OCI-LY1 (cell line): ENCODE results near the gene STAP1.

Experiments
- H2AFZ ChIP-seq: fragments of 200-600 bp; sonication (generic), shearing (Covaris generic); 2 replicates; pipeline ENCODE4 v1.6.0; 2014; ENCODE audit warnings: antibody characterized with exemption, mild to moderate bottlenecking, low read length
- H3F3A ChIP-seq: fragments of 200-600 bp; sonication (generic), shearing (Covaris generic); 2 replicates; pipeline ENCODE4 v1.6.0; 2014; ENCODE audit warnings: mild to moderate bottlenecking, antibody characterized with exemption, low read length, moderate library complexity; ENCODE audit not compliant: insufficient read depth
- H3K27ac ChIP-seq: fragments of 200-600 bp; sonication (generic); 2 replicates; pipeline ENCODE4 v1.5.1; 2014; ENCODE audit warnings: low read length, mixed run types, mild to moderate bottlenecking, low read depth; ENCODE audit not compliant: poor library complexity, severe bottlenecking
- H3K27me3 ChIP-seq: fragments of 200-600 bp; sonication (generic); 2 replicates; pipeline ENCODE4 v1.6.0; 2014; ENCODE audit warnings: antibody characterized with exemption, mild to moderate bottlenecking, low read length, moderate library complexity; ENCODE audit not compliant: insufficient read depth
- H3K36me3 ChIP-seq: fragments of 200-600 bp; sonication (generic); 2 replicates; pipeline ENCODE4 v1.6.1; 2014; ENCODE audit warnings: mild to moderate bottlenecking, antibody characterized with exemption, low read length, moderate library complexity, mixed read lengths; ENCODE audit not compliant: insufficient read depth
- H3K4me1 ChIP-seq: fragments of 200-600 bp; sonication (generic); 2 replicates; pipeline ENCODE4 v1.5.1; 2014; ENCODE audit warnings: mild to moderate bottlenecking, low read length, moderate library complexity; ENCODE audit not compliant: insufficient read depth, severe bottlenecking
- H3K4me2 ChIP-seq: fragments of 200-600 bp; sonication (generic), shearing (Covaris generic); 2 replicates; pipeline ENCODE4 v1.6.1; 2014; ENCODE audit warnings: low read length
- H3K4me3 ChIP-seq: fragments of 200-600 bp; sonication (generic); 2 replicates; pipeline ENCODE4 v1.5.1; 2014; ENCODE audit warnings: low read length, low read depth, mild to moderate bottlenecking, mixed read lengths; ENCODE audit not compliant: poor library complexity, severe bottlenecking
- H3K79me2 ChIP-seq: fragments of 200-600 bp; shearing (Covaris generic); 2 replicates; pipeline ENCODE4 v1.6.1; 2016; ENCODE audit warnings: mixed run types, low read length, mixed read lengths; ENCODE audit not compliant: insufficient read depth
- H3K9ac ChIP-seq: fragments of 200-600 bp; sonication (generic), shearing (Covaris generic); 2 replicates; pipeline ENCODE4 v1.6.1; 2014; ENCODE audit warnings: mild to moderate bottlenecking, low read length, mixed read lengths
- H3K9me2 ChIP-seq: fragments of 200-600 bp; sonication (generic), shearing (Covaris generic); 2 replicates; pipeline ENCODE4 v1.6.1; 2014; ENCODE audit warnings: low read depth, mild to moderate bottlenecking, low read length, mixed read lengths
- H3K9me3 ChIP-seq: fragments of 200-600 bp; shearing (Covaris generic); 2 replicates; pipeline ENCODE4 v1.6.1; 2014; ENCODE audit warnings: low read length, mixed read lengths
- H4K20me1 ChIP-seq: fragments of 200-600 bp; sonication (generic), shearing (Covaris generic); 2 replicates; pipeline ENCODE4 v1.6.0; 2016; ENCODE audit warnings: mild to moderate bottlenecking, low read length; ENCODE audit not compliant: insufficient read depth
- EZH2 ChIP-seq: fragments of 200-600 bp; sonication (generic), shearing (Covaris generic); IDR thresholded peaks from 2 replicates; pipeline ENCODE4 v1.8.0; 2017; ENCODE audit warnings: borderline replicate concordance, mixed run types, mild to moderate bottlenecking, antibody characterized with exemption, low read length, moderate library complexity, mixed read lengths
- TF ChIP-seq, protein P1 (sequence below): fragments of 200-600 bp; sonication (generic), shearing (Covaris generic); IDR thresholded peaks from 2 replicates; pipeline ENCODE4 v1.5.1; 2017; ENCODE audit warnings: mild to moderate bottlenecking, antibody characterized with exemption, low read length, moderate library complexity, mixed read lengths

Gene STAP1

DNA sequence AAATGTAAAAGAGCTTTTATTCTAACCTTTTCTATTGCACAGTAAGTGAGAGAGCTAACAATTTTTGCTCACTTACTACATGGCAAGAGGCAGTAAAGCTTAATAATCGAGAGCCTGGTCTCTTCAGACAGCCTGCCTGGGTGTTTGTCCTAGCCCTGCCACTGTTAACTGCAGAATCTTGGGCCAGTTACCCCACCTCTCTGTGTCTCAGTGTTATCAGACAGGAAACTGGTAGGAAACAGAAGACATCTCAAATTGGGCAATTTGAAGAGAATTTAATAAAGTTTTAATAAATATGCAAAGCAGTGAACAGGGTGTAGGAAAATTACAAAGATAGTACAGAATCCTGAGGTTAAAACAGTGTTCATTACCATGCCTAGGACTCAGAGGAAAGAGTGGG lies 13.4 kb downstream of the STAP1 start:
- Histone ChIP-seq H3K9ac (no peak overlapping the region), H3K79me2 (peaks cover 21% of the 10 kb centered on the region), H4K20me1 (no peaks in the 10 kb centered on the region), H3K27me3 (no peaks in the 10 kb centered on the region), H3K4me2 (no peak overlapping the region), H3F3A (peaks cover 2% of the 10 kb centered on the region; the same call in 1 of the 2 replicates), H3K36me3 (peaks cover 49% of the 10 kb centered on the region), H3K27ac (peak overlapping the region; percentile 98), H3K4me1 (peaks cover 72% of the 10 kb centered on the region), H3K4me3 (no peak overlapping the region), H3K9me2 (no peaks in the 10 kb centered on the region), H3K9me3 (no peaks in the 10 kb centered on the region), H2AFZ (no peak overlapping the region)
- TF ChIP-seq, protein P1, sequence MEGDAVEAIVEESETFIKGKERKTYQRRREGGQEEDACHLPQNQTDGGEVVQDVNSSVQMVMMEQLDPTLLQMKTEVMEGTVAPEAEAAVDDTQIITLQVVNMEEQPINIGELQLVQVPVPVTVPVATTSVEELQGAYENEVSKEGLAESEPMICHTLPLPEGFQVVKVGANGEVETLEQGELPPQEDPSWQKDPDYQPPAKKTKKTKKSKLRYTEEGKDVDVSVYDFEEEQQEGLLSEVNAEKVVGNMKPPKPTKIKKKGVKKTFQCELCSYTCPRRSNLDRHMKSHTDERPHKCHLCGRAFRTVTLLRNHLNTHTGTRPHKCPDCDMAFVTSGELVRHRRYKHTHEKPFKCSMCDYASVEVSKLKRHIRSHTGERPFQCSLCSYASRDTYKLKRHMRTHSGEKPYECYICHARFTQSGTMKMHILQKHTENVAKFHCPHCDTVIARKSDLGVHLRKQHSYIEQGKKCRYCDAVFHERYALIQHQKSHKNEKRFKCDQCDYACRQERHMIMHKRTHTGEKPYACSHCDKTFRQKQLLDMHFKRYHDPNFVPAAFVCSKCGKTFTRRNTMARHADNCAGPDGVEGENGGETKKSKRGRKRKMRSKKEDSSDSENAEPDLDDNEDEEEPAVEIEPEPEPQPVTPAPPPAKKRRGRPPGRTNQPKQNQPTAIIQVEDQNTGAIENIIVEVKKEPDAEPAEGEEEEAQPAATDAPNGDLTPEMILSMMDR = no peak
- TF ChIP-seq EZH2 = no peak

DNA sequence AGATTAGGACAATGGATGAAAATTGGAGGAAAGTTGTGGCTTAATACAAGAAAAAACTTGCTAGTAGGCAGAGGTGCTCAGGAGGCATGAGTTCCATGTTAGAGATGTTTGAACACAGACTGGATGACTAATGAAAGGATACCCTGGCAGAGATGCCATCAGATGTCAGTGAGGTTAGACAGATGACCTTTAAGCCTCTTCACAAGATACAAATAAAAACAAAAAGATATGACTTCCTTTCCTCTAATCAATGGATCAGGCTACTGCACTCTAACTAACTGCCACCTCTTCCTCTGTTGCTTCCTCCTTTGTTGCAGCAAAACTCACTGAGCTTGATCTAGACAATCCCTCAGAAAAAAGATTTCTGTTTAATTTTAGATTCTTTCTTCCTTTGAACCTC lies 14.7 kb downstream of the STAP1 start:
- Histone ChIP-seq H3K4me3 (peak overlapping the region; percentile 10), H3F3A (peaks cover 2% of the 10 kb centered on the region; the same call in 1 of the 2 replicates), H3K27me3 (no peaks in the 10 kb centered on the region), H3K27ac (peak overlapping the region; percentile 98), H3K36me3 (peaks cover 54% of the 10 kb centered on the region), H3K4me2 (peak overlapping the region; percentile 37; the same call in 1 of the 2 replicates), H3K4me1 (peaks cover 62% of the 10 kb centered on the region), H3K9ac (0 out of 2 replicates have a peak overlapping the region, but pooled peaks have one; percentile 1), H3K79me2 (peaks cover 9% of the 10 kb centered on the region), H3K9me3 (no peaks in the 10 kb centered on the region), H2AFZ (no peak overlapping the region), H3K9me2 (no peaks in the 10 kb centered on the region), H4K20me1 (no peaks in the 10 kb centered on the region)
- TF ChIP-seq, protein P1 = no peak
- no peak for TF ChIP-seq EZH2

DNA sequence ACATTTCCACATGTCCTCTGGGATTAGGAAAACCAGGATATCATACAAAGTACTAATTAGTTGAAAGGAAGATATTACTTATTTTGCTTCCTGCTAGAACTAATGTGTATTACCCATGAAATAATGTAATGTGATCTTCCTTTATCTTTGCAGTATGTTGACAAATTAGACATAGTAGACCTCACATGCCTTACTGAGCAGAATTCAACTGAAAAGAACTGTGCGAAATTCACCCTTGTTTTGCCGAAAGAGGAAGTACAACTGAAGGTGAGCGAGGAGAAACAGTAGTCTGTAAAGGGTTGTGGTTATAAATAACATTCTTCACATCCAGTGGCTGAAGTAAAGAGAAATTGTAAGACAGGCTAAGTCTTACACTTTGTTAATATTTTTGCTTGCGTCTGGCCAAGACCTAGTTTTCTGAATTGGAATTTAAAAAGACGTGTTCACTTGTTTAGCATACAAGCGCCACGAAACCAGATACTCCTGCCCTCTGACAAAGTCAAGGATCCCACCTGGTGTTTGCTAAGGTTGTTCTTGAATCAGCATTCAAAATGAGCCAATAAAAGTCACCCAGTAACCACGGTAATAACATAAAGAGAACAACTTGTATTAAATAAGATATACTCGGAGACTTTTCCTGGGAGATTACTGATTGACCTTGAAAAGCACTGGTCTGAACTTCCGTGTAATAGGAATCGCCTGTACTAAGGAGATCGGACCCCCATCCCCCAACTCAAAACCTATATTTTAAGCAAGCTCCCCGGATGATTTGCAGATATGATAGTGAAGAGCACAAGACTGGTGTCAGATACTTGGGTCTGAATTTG lies 16.9 kb downstream of the STAP1 start:
- Histone ChIP-seq H3K4me3 (peak overlapping the region; percentile 48), H2AFZ (no peak overlapping the region), H3K4me1 (peaks cover 62% of the 10 kb centered on the region), H3K79me2 (no peaks in the 10 kb centered on the region), H3F3A (peaks cover 2% of the 10 kb centered on the region; the same call in 1 of the 2 replicates), H3K9me3 (no peaks in the 10 kb centered on the region), H3K9ac (peak overlapping the region; percentile 52), H3K36me3 (peaks cover 70% of the 10 kb centered on the region), H3K4me2 (peak overlapping the region; percentile 80), H3K9me2 (no peaks in the 10 kb centered on the region), H4K20me1 (no peaks in the 10 kb centered on the region), H3K27me3 (no peaks in the 10 kb centered on the region), H3K27ac (peak overlapping the region; percentile 98)
- TF ChIP-seq, protein P1 = no peak
- TF ChIP-seq EZH2 = no peak
